ENCODE data around the gene TXNRD2.

TXNRD2 gene

GRCh38 chr22:19980766-19981165, 39.1 kb upstream of the TXNRD2 start:
- in situ Hi-C loops (cut with HindIII; ENCODE audit: low sequenced_read_pairs): no loop called here

GRCh38 chr22:19979712-19980493, 38.3 kb upstream of the TXNRD2 start:
- in situ Hi-C loops (cut with HindIII; ENCODE audit: low sequenced_read_pairs): no loop called here

GRCh38 chr22:19978748-19979147, 37.1 kb upstream of the TXNRD2 start:
- in situ Hi-C loops (cut with HindIII; ENCODE audit: low sequenced_read_pairs): no loop called here

- in situ Hi-C loops (cut with HindIII; ENCODE audit: low sequenced_read_pairs): no loop called here
Observed at GRCh38 chr22:19977296-19978243, 36.0 kb upstream of the TXNRD2 start.

- in situ Hi-C loops (cut with HindIII; ENCODE audit: low sequenced_read_pairs): no loop called here
Observed at GRCh38 chr22:19976671-19977070, 35.1 kb upstream of the TXNRD2 start.

GRCh38 chr22:19975707-19976035, 34.1 kb upstream of the TXNRD2 start:
- in situ Hi-C loops (cut with HindIII; ENCODE audit: low sequenced_read_pairs): no loop called here

GRCh38 chr22:19974935-19975706, 33.5 kb upstream of the TXNRD2 start:
- in situ Hi-C loops (cut with HindIII; ENCODE audit: low sequenced_read_pairs): no loop called here

- in situ Hi-C loops (cut with HindIII; ENCODE audit: low sequenced_read_pairs): no loop called here
Observed at GRCh38 chr22:19974268-19974861, 32.7 kb upstream of the TXNRD2 start.

- in situ Hi-C loops (cut with HindIII; ENCODE audit: low sequenced_read_pairs): no loop called here
Observed at GRCh38 chr22:19973551-19974267, 32.1 kb upstream of the TXNRD2 start.

GRCh38 chr22:19972652-19973550, 31.3 kb upstream of the TXNRD2 start:
- in situ Hi-C loops (cut with HindIII; ENCODE audit: low sequenced_read_pairs): no loop called here

- in situ Hi-C loops (cut with HindIII; ENCODE audit: low sequenced_read_pairs): no loop called here
Observed at GRCh38 chr22:19972251-19972650, 30.6 kb upstream of the TXNRD2 start.

- in situ Hi-C loops (cut with HindIII; ENCODE audit: low sequenced_read_pairs): no loop called here
Observed at GRCh38 chr22:19971276-19972124, 29.9 kb upstream of the TXNRD2 start.

- in situ Hi-C loops (cut with HindIII; ENCODE audit: low sequenced_read_pairs): no loop called here
Observed at GRCh38 chr22:19970479-19971275, 29.1 kb upstream of the TXNRD2 start.

- in situ Hi-C loops (cut with HindIII; ENCODE audit: low sequenced_read_pairs): no loop called here
Observed at GRCh38 chr22:19970031-19970478, 28.4 kb upstream of the TXNRD2 start.

GRCh38 chr22:19969141-19969928, 27.7 kb upstream of the TXNRD2 start:
- in situ Hi-C loops (cut with HindIII; ENCODE audit: low sequenced_read_pairs): no loop called here

GRCh38 chr22:19968450-19968891, 26.9 kb upstream of the TXNRD2 start:
- in situ Hi-C loops (cut with HindIII; ENCODE audit: low sequenced_read_pairs): no loop called here

Measured in DLD1 (cell line).